ENCODE data around the gene PTCD1.
"Not testable (repeated sequence)": the region's sequence is repeated elsewhere in the genome, so short reads cannot be mapped to it uniquely, and the experiment has no call there.

The PTCD1 gene

GRCh38 chr7:99407872-99408378, 30.7 kb downstream of the PTCD1 start:
- no peak for DNase-seq

- no peak for DNase-seq
Observed at GRCh38 chr7:99406557-99406956, 32.0 kb downstream of the PTCD1 start.

GRCh38 chr7:99404977-99405320, 33.6 kb downstream of the PTCD1 start:
- no peak for DNase-seq

GRCh38 chr7:99404235-99404976, 34.2 kb downstream of the PTCD1 start:
- DNase-seq: no peak

GRCh38 chr7:99403764-99404163, 34.8 kb downstream of the PTCD1 start:
- no peak for DNase-seq

GRCh38 chr7:99402854-99403253, 35.7 kb downstream of the PTCD1 start:
- no peak for DNase-seq

- DNase-seq: no peak
Observed at GRCh38 chr7:99399597-99399996, 39.0 kb downstream of the PTCD1 start.

- no peak for DNase-seq
Observed at GRCh38 chr7:99398891-99399445, 39.6 kb downstream of the PTCD1 start.

GRCh38 chr7:99397297-99397983, 41.2 kb downstream of the PTCD1 start:
- DNase-seq: no peak

GRCh38 chr7:99396418-99397296, 41.9 kb downstream of the PTCD1 start:
- DNase-seq: no peak

GRCh38 chr7:99395616-99396327, 42.8 kb downstream of the PTCD1 start:
- DNase-seq: no peak

GRCh38 chr7:99394188-99394502, 44.5 kb downstream of the PTCD1 start:
- DNase-seq: no peak

GRCh38 chr7:99393355-99394187, 45.0 kb downstream of the PTCD1 start:
- no peak for DNase-seq

- DNase-seq: peak; percentile 87
Observed at GRCh38 chr7:99392659-99393354, 45.8 kb downstream of the PTCD1 start.

- DNase-seq: no peak
Observed at GRCh38 chr7:99392046-99392445, 46.6 kb downstream of the PTCD1 start.

- no peak for DNase-seq
Observed at GRCh38 chr7:99390941-99391602, 47.5 kb downstream of the PTCD1 start.

GRCh38 chr7:99389772-99390171, 48.8 kb downstream of the PTCD1 start:
- no peak for DNase-seq

GRCh38 chr7:99387912-99388311, 50.7 kb downstream of the PTCD1 start:
- DNase-seq: no peak

GRCh38 chr7:99387239-99387635, 51.4 kb downstream of the PTCD1 start:
- DNase-seq: not testable (repeated sequence)

GRCh38 chr7:99386584-99387238, 51.9 kb downstream of the PTCD1 start:
- no peak for DNase-seq

Measured in activated T-cell treated with anti-CD3 and anti-CD28 coated beads, Interleukin-2, amount 50 U/mL, for 1 hour (primary cell).